EH (cell line): ENCODE data around the gene EXD3.
"Not testable (repeated sequence)": the region's sequence is repeated elsewhere in the genome, so short reads cannot be mapped to it uniquely, and the experiment has no call there.

Experiments
- DNase-seq: peaks from one replicate; pipeline ENCODE4 v3.0.0-alpha.2; 2015; ENCODE audit warnings: low read depth

EXD3 gene

DNA sequence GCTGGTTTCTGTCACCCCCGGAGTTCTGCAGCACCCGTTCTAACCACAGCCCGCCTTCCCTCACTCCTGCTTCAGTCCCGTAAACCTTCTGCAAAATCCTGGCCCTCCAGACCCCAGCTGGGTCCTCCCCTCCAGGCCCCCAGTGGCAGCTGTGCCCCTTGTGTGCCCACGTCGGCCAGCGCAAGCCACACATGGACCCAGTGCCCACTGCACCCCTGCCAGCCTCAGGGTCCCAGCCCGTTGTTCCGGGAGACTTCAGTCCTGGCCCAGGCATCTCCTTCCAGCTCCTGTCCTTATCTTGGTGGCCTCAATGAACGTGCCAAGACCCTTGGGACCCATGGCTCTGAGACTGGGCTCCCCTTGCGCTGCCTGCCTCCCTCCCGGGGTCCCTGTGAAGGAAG, 43.2 kb downstream of the EXD3 start:
- no peak for DNase-seq

- not testable (repeated sequence) for DNase-seq
Observed at GRCh38 chr9:137378688-137379410, 44.1 kb downstream of the EXD3 start.

DNA sequence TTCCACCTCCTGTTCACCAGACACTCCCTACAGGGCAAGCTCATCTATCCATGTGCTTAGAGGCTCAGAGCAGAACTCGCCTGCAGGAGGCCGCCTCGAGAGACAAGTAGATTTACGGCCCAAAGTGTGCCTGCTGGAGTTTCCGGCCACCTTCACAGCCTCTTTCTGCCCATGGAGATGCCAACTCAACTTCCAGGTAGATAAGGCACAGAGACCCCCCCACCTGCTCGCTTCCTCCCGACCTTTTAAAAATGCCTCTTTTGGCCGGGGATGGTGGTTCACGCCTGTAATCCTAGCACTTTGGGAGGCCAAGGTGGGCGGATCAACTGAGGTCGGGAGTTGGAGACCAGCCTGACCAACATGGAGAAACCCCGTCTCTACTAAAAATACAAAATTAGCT, 46.6 kb downstream of the EXD3 start:
- DNase-seq, result no peak

DNA sequence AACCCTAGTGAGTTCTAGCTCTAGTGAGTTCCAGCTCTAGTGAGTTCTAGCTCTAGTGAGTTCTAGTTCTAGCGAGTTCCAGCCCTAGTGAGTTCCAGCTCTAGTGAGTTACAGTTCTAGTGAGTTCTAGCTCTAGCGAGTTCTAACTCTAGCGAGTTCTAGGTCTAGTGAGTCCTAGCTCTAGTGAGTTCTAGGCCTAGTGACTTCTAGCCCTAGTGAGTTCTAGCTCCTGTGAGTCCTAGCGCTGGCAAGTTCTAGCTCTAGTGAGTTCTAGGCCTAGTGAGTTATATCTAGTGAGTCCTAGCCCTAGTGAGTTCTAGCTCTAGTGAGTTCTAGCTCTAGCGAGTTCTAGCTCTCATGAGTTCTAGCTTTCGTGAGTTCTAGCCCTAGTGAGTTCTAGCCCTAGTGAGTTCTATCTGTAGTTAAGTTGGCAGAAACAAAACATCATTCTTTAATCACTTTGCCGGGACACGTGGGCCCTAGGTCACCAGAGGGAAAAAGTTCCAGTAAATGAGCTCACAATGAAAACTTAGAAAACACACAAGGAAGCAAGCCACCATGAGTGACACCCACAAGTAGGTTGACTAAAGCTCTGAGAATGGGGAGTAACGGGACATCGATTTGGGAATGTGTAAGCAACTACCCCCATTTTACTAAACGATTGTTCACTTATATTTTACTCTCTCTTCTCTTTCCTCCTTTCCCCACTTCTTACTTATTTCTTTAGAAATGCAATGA, 47.5 kb downstream of the EXD3 start:
- DNase-seq, result no peak

GRCh38 chr9:137374131-137374845, 48.7 kb downstream of the EXD3 start:
- DNase-seq, result no peak

- DNase-seq, result no peak
Observed at GRCh38 chr9:137373611-137373980, 49.4 kb downstream of the EXD3 start.

DNA sequence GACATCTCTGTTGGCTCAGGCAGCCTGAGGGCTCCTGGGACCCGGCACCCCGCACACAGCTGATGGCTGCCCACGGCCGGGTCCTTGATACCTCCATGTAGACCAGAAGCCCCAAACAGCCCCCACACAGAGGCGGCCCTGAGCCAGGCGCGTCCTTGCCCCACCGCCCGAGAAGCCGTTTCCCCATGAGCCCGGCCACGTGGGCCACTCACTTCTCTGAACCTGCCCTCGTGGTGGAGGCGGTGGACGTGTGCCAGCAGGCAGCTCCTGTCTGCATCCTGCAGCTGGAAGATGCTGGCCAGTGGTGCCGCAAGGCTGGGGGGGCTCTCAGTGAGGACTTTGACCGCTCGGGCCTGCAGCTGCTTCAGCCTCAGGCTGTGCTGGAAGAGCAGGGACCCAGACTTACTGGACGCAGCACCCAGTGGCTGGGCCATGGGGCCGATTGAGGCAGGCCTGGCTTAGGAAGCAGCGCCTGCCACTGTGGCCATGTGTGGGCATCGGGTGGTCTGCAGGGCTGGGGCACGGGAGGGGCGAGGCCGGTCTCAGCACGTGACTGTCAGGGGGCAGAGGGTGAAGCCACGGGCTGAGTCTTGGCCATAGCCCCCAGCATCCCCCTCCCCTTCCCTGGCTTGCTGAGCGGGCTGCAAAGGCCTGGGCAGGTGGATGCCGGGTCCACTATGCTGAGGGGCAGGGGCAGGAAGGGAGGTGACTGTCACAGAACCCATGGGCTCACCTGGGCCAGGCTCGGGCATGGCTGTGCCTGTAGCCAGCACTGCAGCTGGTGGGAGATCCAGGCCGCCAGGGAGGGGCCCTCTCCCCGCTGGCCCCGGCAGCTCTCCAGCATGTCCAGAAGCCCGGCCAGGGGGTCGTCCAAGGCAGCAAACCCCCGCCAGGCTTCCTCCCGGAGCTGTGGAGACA, 50.0 kb downstream of the EXD3 start:
- no peak for DNase-seq

GRCh38 chr9:137371946-137372651, 50.9 kb downstream of the EXD3 start:
- no peak for DNase-seq

GRCh38 chr9:137371521-137371941, 51.4 kb downstream of the EXD3 start:
- DNase-seq, result no peak

DNA sequence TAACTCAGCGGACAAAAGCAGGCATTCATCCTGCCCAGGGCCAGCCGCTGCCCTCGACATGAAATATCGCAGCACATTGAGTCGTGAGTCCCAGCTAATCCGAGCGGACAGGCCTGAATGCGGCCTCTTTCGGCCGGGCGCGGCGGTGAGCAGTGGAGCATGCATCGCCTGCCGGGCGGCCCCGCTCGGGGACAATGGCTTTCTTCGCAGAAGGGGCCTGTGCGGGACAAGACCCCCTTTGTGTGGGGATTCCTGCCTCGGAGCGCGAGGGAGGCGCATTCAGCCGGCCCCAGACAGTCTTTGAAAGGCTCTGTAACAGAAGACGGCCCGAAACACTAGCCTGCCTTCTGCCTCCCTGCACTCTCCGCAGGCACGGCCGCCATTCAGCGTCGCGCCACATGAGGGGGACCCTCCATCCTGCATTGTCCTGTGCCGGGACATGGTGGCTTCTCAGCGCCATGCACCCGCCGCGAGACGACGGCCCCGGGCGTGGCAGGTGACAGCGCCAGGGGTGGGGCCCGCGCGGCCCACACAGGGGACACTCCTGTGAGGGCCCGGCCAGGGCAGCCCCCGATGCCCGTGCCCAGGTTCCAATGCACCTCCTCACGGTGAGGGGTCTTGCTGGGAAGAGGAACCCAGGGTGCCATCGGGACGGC, 52.0 kb downstream of the EXD3 start:
- no peak for DNase-seq

- DNase-seq, result no peak
Observed at GRCh38 chr9:137369911-137370764, 52.8 kb downstream of the EXD3 start.

DNA sequence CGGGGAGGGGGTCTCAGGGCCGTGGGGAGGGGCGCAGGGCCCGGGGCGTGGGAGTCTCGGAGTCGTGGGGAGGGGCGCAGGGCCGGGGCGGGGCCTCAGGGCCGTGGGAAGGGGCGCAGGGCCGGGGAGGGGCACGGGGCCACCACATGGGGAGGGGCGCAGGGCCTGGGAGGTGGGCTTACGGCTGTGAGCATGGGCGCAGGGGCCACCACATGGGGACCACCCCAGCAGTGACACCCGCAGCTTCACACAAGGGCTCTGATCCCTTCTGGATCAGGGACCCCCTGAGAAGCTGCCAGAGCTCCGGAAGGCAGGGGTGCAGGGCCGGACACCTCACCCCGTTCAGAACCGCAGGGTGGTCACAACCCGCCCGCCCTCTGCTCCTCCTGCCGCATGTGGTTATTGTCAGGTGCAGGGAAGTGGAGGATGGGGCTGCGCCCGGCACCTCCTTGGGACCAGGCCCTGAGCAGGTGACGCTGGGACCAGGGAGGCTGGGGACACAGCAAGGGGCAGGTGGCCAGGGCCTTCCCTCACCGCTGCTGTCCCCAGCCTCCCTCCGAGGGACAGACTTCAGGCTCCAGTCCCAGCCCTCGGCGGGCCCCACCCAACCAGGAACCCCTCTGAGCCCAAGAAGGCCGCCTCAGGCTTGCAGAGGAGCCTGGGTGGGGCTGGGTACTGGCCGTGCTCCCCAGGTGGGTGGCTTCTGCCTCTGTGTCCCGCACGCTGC, 53.7 kb downstream of the EXD3 start:
- no peak for DNase-seq

DNA sequence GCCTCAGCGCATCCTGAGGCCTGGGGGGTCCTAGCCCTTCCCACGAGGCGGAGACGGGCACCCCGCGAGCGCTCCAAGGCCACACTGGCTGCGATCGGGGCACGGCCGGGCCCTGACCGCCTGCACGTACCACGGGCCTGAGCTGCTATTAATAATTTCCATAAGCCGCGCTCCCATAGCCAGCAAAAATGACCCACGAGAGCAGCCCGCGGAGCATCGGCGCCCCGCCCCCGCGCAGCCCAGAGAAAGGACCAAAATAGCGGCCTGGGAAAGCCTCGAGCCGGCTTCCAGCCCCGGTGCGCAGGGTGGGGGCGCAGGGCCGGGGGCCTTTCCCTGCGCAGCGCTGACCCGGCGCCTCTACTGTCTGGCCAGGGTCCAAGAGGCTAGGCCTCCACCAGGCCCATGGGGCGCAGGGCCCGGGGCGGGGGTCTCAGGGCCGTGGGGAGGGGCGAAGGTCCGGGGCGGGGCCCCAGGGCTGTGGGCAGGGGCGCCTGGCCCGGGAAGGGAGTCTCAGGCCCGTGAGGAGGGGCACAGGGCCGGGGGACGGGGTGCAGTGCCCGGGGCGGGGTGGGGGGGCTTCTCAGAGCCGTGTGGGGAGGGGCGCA, 54.4 kb downstream of the EXD3 start:
- DNase-seq, result no peak

- DNase-seq, result no peak
Observed at GRCh38 chr9:137367506-137368430, 55.2 kb downstream of the EXD3 start.

DNA sequence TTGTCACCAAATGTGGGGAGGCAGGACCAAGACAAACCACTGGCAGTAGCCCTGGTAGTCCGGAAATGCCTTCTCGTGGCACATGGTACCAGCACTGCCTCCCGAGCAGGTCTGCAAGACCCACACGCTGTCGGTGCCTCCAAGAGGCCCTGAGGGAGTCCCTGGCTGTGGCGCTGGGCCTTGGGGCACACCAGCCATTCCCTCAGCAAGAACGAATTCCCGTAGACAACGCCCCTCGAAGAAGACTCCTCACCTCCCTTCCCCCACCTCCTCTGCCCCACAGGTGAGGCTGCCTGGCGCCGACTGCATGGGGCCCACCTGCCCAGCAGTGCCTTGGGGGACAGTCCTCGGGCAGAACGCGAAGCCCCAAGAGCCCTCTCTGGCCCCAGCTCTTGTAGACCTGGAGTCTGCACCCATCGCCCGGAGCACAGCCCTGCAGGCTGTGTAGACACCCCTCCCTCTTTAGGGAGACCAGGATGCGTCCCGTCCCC, 56.0 kb downstream of the EXD3 start:
- DNase-seq, result no peak

DNA sequence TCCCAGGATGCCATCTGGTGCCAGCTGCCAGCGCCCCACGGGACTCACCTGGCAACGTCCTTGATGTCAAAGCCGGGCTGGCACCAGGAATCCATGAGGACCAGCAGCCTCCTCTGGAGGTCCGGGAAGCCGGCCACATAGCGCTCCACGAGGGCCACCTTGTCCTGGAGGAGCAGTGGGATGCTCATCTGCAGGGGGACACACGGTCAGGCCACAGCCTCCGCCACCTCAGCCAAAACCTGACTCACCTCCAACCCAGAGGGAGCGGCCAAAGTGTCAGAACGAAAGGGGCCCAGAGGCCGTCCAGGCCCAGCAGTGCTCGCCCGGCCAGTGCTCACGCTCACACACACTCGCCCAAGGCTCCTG, 56.5 kb downstream of the EXD3 start:
- no peak for DNase-seq
